HepG2 (cell line): Measurements from ENCODE around the gene PLEKHN1. TPM values are rescaled to one million over a fixed set of nuclear protein-coding genes. Genes with fewer than 3 reads are reported as not detected.
A peak's percentile ranks its signal among the peaks of the same experiment; 100 is the strongest.

Experiments
- ATAC-seq: fragments of 200-7000 bp; cut with Tn5 transposase; 3 replicates; pipeline ENCODE4 v1.9.1; 2020; ENCODE audit warnings: mild to moderate bottlenecking, moderate library complexity
- BruUV-seq: library from RNA; stranded (reverse); fragments of 400-500 nt; replicated peaks from 2 replicates; lab custom pipeline; 2021; lab: Mats Ljungman, UMichigan
- CTCF ChIA-PET: fragments of 300-600 bp; formaldehyde crosslinking; extraction: SDS; loops from one replicate; lab custom pipeline; 2021; ENCODE audit warnings: low total read pairs, inconsistent platforms, low intra/inter-chr PET ratio; lab: Yijun Ruan, JAX
- POLR2A ChIA-PET: fragments of 350-600 bp; sonication (Branson Sonifier 250); formaldehyde crosslinking; loops from one replicate; lab custom pipeline; 2020; ENCODE audit warnings: antibody characterized with exemption, inconsistent platforms; lab: Yijun Ruan, JAX
- DNase-seq: peaks from one replicate; pipeline ENCODE4 v3.0.0-alpha.2; 2015; ENCODE audit warnings: low spot score
- FAIRE-seq: peaks from 3 replicates; lab custom pipeline; 2011; peaks lifted over from hg19 to GRCh38; lab: Jason Lieb, UNC
- H2AFZ ChIP-seq: one replicate; pipeline ENCODE4 v1.6.1; 2011; ENCODE audit warnings: low read length, inconsistent platforms
- H3K27ac ChIP-seq: fragments of 300-600 bp; 3 replicates; pipeline ENCODE4 v1.8.0; 2011; ENCODE audit warnings: mixed run types, mild to moderate bottlenecking, mixed read lengths, low read length, inconsistent platforms; ENCODE audit not compliant: insufficient read depth; ENCODE audit errors: extremely low read length
- H3K27me3 ChIP-seq, 2 experiments: fragments of 200-600 bp in 1 of 2; 2 replicates in 1 of 2; 3 replicates in 1 of 2; pipeline versions ENCODE4 v1.6.0 to v1.8.0; 2011; ENCODE audit warnings: low read length in 2 of 2, mild to moderate bottlenecking in 2 of 2, moderate library complexity in 2 of 2, inconsistent platforms in 1 of 2; ENCODE audit not compliant: insufficient read depth in 2 of 2, control insufficient read depth in 1 of 2
- H3K36me3 ChIP-seq, 2 experiments: fragments of 200-600 bp in 1 of 2; replicated peaks in 1 of 2; 2 replicates in 1 of 2; 3 replicates in 1 of 2; pipeline versions ENCODE4 v1.5.1 to v1.8.0; 2011; ENCODE audit warnings: low read length in 2 of 2, inconsistent platforms in 1 of 2; ENCODE audit not compliant: insufficient read depth in 2 of 2, control insufficient read depth in 1 of 2
- H3K4me1 ChIP-seq: 2 replicates; pipeline ENCODE4 v1.5.1; 2012; ENCODE audit warnings: low read length, inconsistent platforms; ENCODE audit not compliant: insufficient read depth
- H3K4me2 ChIP-seq: 2 replicates; pipeline ENCODE4 v1.6.0; 2011; ENCODE audit warnings: low read depth, low read length, inconsistent platforms
- H3K4me3 ChIP-seq, 3 experiments: fragments of 200-600 bp in 1 of 3; sonication (generic), shearing (Covaris generic) in 1 of 3; replicated peaks in 1 of 3; 2 replicates each; pipeline ENCODE4 v1.5.1; 2011 to 2016; ENCODE audit warnings: low read length in 3 of 3, inconsistent platforms in 2 of 3, low read depth in 2 of 3, mild to moderate bottlenecking in 2 of 3, control low read depth in 1 of 3, mixed read lengths in 1 of 3; ENCODE audit not compliant: insufficient read depth in 1 of 3
- H3K79me2 ChIP-seq: one replicate; pipeline ENCODE4 v1.6.1; 2011; ENCODE audit warnings: low read length, inconsistent platforms; ENCODE audit not compliant: insufficient read depth
- H3K9ac ChIP-seq: 2 replicates; pipeline ENCODE4 v1.6.0; 2011; ENCODE audit warnings: mild to moderate bottlenecking, low read depth, low read length, inconsistent platforms; ENCODE audit not compliant: insufficient read depth
- H3K9me3 ChIP-seq: 2 replicates; pipeline ENCODE4 v1.5.1; 2012; ENCODE audit warnings: mild to moderate bottlenecking, low read length
- H4K20me1 ChIP-seq: 2 replicates; pipeline ENCODE4 v1.6.0; 2011; ENCODE audit warnings: inconsistent platforms, mild to moderate bottlenecking, low read length, moderate library complexity; ENCODE audit not compliant: insufficient read depth
- HDAC1 ChIP-seq: sonication (generic); formaldehyde crosslinking; IDR thresholded peaks from 2 replicates; pipeline ENCODE4 v1.5.1; 2020; ENCODE audit warnings: mild to moderate bottlenecking, missing genetic modification reagents
- NFYB ChIP-seq: sonication (generic); formaldehyde crosslinking; IDR thresholded peaks from 2 replicates; pipeline ENCODE4 v1.4.0; 2020; ENCODE audit warnings: missing genetic modification reagents
- ZBTB7A ChIP-seq: sonication (generic); formaldehyde crosslinking; IDR thresholded peaks from 2 replicates; pipeline ENCODE4 v1.8.0; 2022; ENCODE audit warnings: mild to moderate bottlenecking, missing genetic modification reagents
- ZFX ChIP-seq: sonication (generic); formaldehyde crosslinking; IDR thresholded peaks from 2 replicates; pipeline ENCODE4 v1.4.0; 2020; ENCODE audit warnings: mild to moderate bottlenecking, low read depth, missing genetic modification reagents, moderate library complexity
- ZNF747 ChIP-seq: sonication (generic); formaldehyde crosslinking; IDR thresholded peaks from 2 replicates; pipeline ENCODE4 v1.8.1; 2023; ENCODE audit warnings: missing genetic modification reagents, mild to moderate bottlenecking, borderline replicate concordance
- WGBS: methylation state at CpG from one replicate; pipeline ENCODE4 v1.1.6; 2017; ENCODE audit warnings: low lambda C conversion rate; 5-methylcytosine and 5-hydroxymethylcytosine counted together
- in situ Hi-C: cut with HindIII; loops from 2 replicates; pipeline ENCODE4 v1.10.0; 2017; ENCODE audit warnings: low pct_unique_long_range_greater_than_20kb; ENCODE audit not compliant: extremely low pct_ligation_motif_present
- intact Hi-C: fragments of 100-400 bp; cut with micrococcal nuclease; formaldehyde crosslinking; loops from one replicate; pipeline ENCODE4 v1.10.0; 2022; ENCODE audit not compliant: unreplicated experiment
- polyA plus RNA-seq, 8 experiments: library from polyadenylated mRNA; depleted of rRNA in 3 of 8; stranded (reverse) in 7 of 8; unstranded in 1 of 8; fragments of >200 nt; fragmentation: Illumina TruSeq in 4 of 8; extraction: Trizol in 4 of 8; gene quantifications; 2 replicates each; pipeline versions ENCODE4 v1.2.1 to v1.2.3, GENCODE V29; 2011 to 2016; ENCODE audit warnings: low read depth in 4 of 8, missing spikeins in 1 of 8, mixed read lengths in 1 of 8; ENCODE audit not compliant: insufficient read depth in 1 of 8
- total RNA-seq, 5 experiments: library from RNA; depleted of rRNA; stranded (reverse); fragments of >200 nt; fragmentation: Illumina TruSeq; extraction: Trizol; gene quantifications; 2 replicates each; pipeline ENCODE4 v1.2.3, GENCODE V29; 2016; ENCODE audit warnings: low read depth in 1 of 5
- TF ChIP-seq, protein P1 (sequence below): sonication (generic); formaldehyde crosslinking; IDR thresholded peaks from 2 replicates; pipeline ENCODE4 v1.8.1; 2023; ENCODE audit warnings: missing genetic modification reagents, inconsistent platforms, borderline replicate concordance
- TF ChIP-seq, protein P2 (sequence below): sonication (generic); formaldehyde crosslinking; IDR thresholded peaks from 2 replicates; pipeline ENCODE4 v1.4.0; 2020; ENCODE audit warnings: missing genetic modification reagents

The PLEKHN1 gene
- total and polyA plus RNA-seq, 2 of the 13 experiments (the other 11 are each of a cell fraction or from before 2014, with no cell fraction given) = 0.42 to 0.58 TPM

DNA sequence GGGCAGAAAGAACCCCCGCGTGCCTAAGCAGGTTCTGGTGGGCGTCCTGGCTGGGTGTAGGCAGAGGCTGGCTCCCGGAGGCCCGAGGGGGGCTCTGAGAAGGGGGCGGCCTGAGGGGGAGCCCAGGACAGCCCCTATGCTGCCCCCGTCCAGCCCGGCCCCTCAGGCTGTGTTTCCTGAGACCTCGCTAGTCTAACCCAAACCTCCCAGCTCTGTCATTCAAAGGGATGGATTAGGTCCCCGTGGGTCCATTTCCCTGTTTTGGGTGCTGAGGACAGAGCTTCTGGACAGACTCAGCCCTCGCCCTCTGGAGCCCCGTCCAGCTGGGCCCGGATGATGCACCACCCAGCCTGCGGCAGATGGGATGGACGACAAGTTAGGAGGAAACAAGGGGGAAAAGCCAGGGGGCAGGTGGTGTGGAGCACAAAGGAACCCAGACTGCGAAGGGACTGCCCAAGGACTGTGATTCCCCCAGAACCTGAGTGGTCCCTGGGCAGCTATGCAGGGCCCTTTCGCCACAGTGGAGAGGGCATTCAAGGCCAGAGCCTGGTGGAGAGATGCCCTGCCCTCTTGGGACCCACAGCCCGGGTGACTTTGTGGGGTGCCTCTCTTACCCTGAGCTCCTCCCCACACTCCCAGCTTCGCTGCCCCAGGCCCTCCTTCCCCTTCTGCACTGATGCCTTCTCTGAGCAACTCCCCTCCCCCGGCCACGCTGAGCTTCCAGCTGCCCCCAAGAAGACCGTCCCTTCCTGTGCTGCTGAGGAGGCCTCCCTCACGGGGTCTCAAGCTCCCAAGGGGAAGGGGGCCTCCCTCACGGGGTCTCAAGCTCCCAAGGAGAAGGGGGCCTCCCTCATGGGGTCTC, 30.8 kb downstream of the PLEKHN1 start:
- TF ChIP-seq, protein P1, sequence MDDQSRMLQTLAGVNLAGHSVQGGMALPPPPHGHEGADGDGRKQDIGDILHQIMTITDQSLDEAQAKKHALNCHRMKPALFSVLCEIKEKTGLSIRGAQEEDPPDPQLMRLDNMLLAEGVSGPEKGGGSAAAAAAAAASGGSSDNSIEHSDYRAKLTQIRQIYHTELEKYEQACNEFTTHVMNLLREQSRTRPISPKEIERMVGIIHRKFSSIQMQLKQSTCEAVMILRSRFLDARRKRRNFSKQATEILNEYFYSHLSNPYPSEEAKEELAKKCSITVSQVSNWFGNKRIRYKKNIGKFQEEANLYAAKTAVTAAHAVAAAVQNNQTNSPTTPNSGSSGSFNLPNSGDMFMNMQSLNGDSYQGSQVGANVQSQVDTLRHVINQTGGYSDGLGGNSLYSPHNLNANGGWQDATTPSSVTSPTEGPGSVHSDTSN (CRISPR knock-in tag) = no peak
- peak; percentile 16; the same call in 1 of the 2 replicates for TF ChIP-seq ZFX (CRISPR knock-in tag)
- in situ Hi-C loops (no loop called here), intact Hi-C loops (no loop called here)
- WGBS = 64% methylated on average over 19 of the region's 24 CpGs
- DNase-seq (no peak), FAIRE-seq (no peak), ATAC-seq (no peak)
- Histone ChIP-seq H2AFZ (no peak overlapping the region), H3K27me3 (no peaks in the 10 kb centered on the region; a peak in 1 of 5 replicates), H3K27ac (no peak overlapping the region), H3K79me2 (peaks cover 9% of the 10 kb centered on the region), H4K20me1 (peaks cover 4% of the 10 kb centered on the region; the same call in 1 of the 2 replicates), H3K4me1 (peaks cover 39% of the 10 kb centered on the region), H3K36me3 (no peaks in the 10 kb centered on the region), H3K9me3 (peaks cover under 1% of the 10 kb centered on the region), H3K9ac (no peak overlapping the region), H3K4me2 (peak overlapping the region; percentile 1; the same call in 1 of the 2 replicates), H3K4me3 (no peak overlapping the region)
- ChIA-PET CTCF (no interaction called here), POLR2A (interaction anchor here (1.4 to 2.3 kb wide), 2 partner anchors 9 to 67 kb away, joined by 4 to 6 read pairs; no protein-coding TSS in a partner anchor)
- no TSS peak for BruUV-seq

- ChIA-PET POLR2A (interaction anchor here (1.0 to 3.2 kb wide), 4 partner anchors 9 to 66 kb away, joined by 3 to 13 read pairs (median 5); partner anchors contain the start of gene ISG15), CTCF (no interaction called here)
- WGBS = no CpG with 5 or more reads among the region's 3 CpGs
- Histone ChIP-seq H3K4me1 (peaks cover 42% of the 10 kb centered on the region), H3K79me2 (peaks cover 9% of the 10 kb centered on the region), H3K27ac (no peak overlapping the region), H3K36me3 (no peaks in the 10 kb centered on the region), H3K4me3 (no peak overlapping the region), H4K20me1 (peaks cover 4% of the 10 kb centered on the region; the same call in 1 of the 2 replicates), H3K27me3 (no peaks in the 10 kb centered on the region; a peak in 1 of 5 replicates), H3K9me3 (no peaks in the 10 kb centered on the region), H3K9ac (no peak overlapping the region), H2AFZ (no peak overlapping the region), H3K4me2 (peak overlapping the region; percentile 12; the same call in 1 of the 2 replicates)
- intact Hi-C loops (no loop called here), in situ Hi-C loops (no loop called here)
- ATAC-seq (no peak), DNase-seq (no peak), FAIRE-seq (no peak)
- no TSS peak for BruUV-seq
- TF ChIP-seq, protein P2, sequence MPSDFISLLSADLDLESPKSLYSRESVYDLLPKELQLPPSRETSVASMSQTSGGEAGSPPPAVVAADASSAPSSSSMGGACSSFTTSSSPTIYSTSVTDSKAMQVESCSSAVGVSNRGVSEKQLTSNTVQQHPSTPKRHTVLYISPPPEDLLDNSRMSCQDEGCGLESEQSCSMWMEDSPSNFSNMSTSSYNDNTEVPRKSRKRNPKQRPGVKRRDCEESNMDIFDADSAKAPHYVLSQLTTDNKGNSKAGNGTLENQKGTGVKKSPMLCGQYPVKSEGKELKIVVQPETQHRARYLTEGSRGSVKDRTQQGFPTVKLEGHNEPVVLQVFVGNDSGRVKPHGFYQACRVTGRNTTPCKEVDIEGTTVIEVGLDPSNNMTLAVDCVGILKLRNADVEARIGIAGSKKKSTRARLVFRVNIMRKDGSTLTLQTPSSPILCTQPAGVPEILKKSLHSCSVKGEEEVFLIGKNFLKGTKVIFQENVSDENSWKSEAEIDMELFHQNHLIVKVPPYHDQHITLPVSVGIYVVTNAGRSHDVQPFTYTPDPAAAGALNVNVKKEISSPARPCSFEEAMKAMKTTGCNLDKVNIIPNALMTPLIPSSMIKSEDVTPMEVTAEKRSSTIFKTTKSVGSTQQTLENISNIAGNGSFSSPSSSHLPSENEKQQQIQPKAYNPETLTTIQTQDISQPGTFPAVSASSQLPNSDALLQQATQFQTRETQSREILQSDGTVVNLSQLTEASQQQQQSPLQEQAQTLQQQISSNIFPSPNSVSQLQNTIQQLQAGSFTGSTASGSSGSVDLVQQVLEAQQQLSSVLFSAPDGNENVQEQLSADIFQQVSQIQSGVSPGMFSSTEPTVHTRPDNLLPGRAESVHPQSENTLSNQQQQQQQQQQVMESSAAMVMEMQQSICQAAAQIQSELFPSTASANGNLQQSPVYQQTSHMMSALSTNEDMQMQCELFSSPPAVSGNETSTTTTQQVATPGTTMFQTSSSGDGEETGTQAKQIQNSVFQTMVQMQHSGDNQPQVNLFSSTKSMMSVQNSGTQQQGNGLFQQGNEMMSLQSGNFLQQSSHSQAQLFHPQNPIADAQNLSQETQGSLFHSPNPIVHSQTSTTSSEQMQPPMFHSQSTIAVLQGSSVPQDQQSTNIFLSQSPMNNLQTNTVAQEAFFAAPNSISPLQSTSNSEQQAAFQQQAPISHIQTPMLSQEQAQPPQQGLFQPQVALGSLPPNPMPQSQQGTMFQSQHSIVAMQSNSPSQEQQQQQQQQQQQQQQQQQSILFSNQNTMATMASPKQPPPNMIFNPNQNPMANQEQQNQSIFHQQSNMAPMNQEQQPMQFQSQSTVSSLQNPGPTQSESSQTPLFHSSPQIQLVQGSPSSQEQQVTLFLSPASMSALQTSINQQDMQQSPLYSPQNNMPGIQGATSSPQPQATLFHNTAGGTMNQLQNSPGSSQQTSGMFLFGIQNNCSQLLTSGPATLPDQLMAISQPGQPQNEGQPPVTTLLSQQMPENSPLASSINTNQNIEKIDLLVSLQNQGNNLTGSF = no peak
- no peak for TF ChIP-seq ZNF747
- TF ChIP-seq NFYB (CRISPR knock-in tag) = no peak
- TF ChIP-seq HDAC1 = no peak
- TF ChIP-seq ZBTB7A (CRISPR knock-in tag) = no peak
Observed at GRCh38 chr1:997713-997992, 31.4 kb downstream of the PLEKHN1 start.
